HPDE6-E6E7 (cell line): Measurements from ENCODE around the gene NEXMIF.
"Not testable (repeated sequence)": the region's sequence is repeated elsewhere in the genome, so short reads cannot be mapped to it uniquely, and the experiment has no call there.

Experiments used
- DNase-seq: peaks from one replicate; pipeline ENCODE4 v3.0.0; 2011; ENCODE audit warnings: missing footprints; ENCODE audit errors: extremely low spot score

NEXMIF gene

GRCh38 chrX:74925225-74926088 is at the start of gene NEXMIF:
Gene NEXMIF (minus strand): TSS chrX:74925452.
- DNase-seq: no peak

GRCh38 chrX:74961962-74962361 is 36.7 kb upstream of the NEXMIF start:
- DNase-seq: not testable (repeated sequence)

GRCh38 chrX:74949717-74950116 is 24.5 kb upstream of the NEXMIF start:
- DNase-seq: no peak

- no peak for DNase-seq
These were observed 15.2 kb upstream of the NEXMIF start for GRCh38 chrX:74940414-74940813.

- DNase-seq: no peak
These were observed 6.0 kb upstream of the NEXMIF start for GRCh38 chrX:74931214-74931613.

GRCh38 chrX:74924449-74925224 is 615 bp downstream of the NEXMIF start:
- no peak for DNase-seq

GRCh38 chrX:74923942-74924448 is 1.3 kb downstream of the NEXMIF start:
- DNase-seq: no peak

- no peak for DNase-seq
These were observed 2.2 kb downstream of the NEXMIF start for GRCh38 chrX:74922922-74923543.

GRCh38 chrX:74911494-74911893 is 13.8 kb downstream of the NEXMIF start:
- no peak for DNase-seq

- DNase-seq: no peak
These were observed 18.8 kb downstream of the NEXMIF start for GRCh38 chrX:74906417-74906816.

GRCh38 chrX:74902806-74903205 is 22.4 kb downstream of the NEXMIF start:
- no peak for DNase-seq

- DNase-seq: no peak
These were observed 32.7 kb downstream of the NEXMIF start for GRCh38 chrX:74892561-74892960.

- DNase-seq: no peak
These were observed 34.4 kb downstream of the NEXMIF start for GRCh38 chrX:74890676-74891430.

- not testable (repeated sequence) for DNase-seq
These were observed 42.9 kb downstream of the NEXMIF start for GRCh38 chrX:74882383-74882782.

- DNase-seq: no peak
These were observed 59.5 kb downstream of the NEXMIF start for GRCh38 chrX:74865725-74866124.

GRCh38 chrX:74853255-74853654 is 72.0 kb downstream of the NEXMIF start:
- DNase-seq: no peak

- no peak for DNase-seq
These were observed 89.7 kb downstream of the NEXMIF start for GRCh38 chrX:74835566-74835965.

GRCh38 chrX:74819797-74820196 is 105.5 kb downstream of the NEXMIF start:
- DNase-seq: not testable (repeated sequence)

- no peak for DNase-seq
These were observed 110.6 kb downstream of the NEXMIF start for GRCh38 chrX:74814681-74815080.

GRCh38 chrX:74804574-74804973 is 120.7 kb downstream of the NEXMIF start:
- DNase-seq: no peak

GRCh38 chrX:74800062-74800461 is 125.2 kb downstream of the NEXMIF start:
- no peak for DNase-seq
